ENCODE results near the gene CAPN8.

The CAPN8 gene

GRCh38 chr1:223512057-223512456 is 153.4 kb downstream of the CAPN8 start:
- Histone ChIP-seq H4K20me1 (ENCODE audit: control insufficient read depth, insufficient read depth, low read depth, low read length) (no peaks in the 10 kb centered on the region), H3K36me3 (ENCODE audit: control insufficient read depth, low read length) (no peaks in the 10 kb centered on the region), H3F3A (ENCODE audit: control insufficient read depth, insufficient read depth) (no peaks in the 10 kb centered on the region)

GRCh38 chr1:223508796-223509195 is 156.7 kb downstream of the CAPN8 start:
- Histone ChIP-seq H3K27me3 (ENCODE audit: control insufficient read depth, low read length) (no peaks in the 10 kb centered on the region), H3K4me3 (ENCODE audit: low read length) (no peak overlapping the region), H3K9me3 (ENCODE audit: control insufficient read depth, insufficient read depth, low read length) (no peaks in the 10 kb centered on the region), H3K36me3 (ENCODE audit: control insufficient read depth, low read length) (no peaks in the 10 kb centered on the region), H3K27ac (ENCODE audit: low read depth, low read length) (no peak overlapping the region), H3K79me2 (ENCODE audit: control insufficient read depth, low read length) (no peaks in the 10 kb centered on the region), H4K20me1 (ENCODE audit: control insufficient read depth, insufficient read depth, low read depth, low read length) (no peaks in the 10 kb centered on the region), H3K4me1 (ENCODE audit: control insufficient read depth, low read length) (no peaks in the 10 kb centered on the region), H3K9me2 (replicated peaks; ENCODE audit: control insufficient read depth, low read length) (no peaks in the 10 kb centered on the region), H3F3A (ENCODE audit: control insufficient read depth, insufficient read depth) (no peaks in the 10 kb centered on the region), H3K4me2 (ENCODE audit: low read length) (no peak overlapping the region)
- TF ChIP-seq EZH2phosphoT487 (IDR thresholded peaks at IDR 0.05; ENCODE audit: borderline replicate concordance, low read length): no peak
- TF ChIP-seq CTCF (IDR thresholded peaks at IDR 0.05; ENCODE audit: low read depth, low read length, poor library complexity, severe bottlenecking): no peak

More at GRCh38 chr1:223512057-223512456, 153.4 kb downstream of the CAPN8 start:
- H3K27ac ChIP-seq (ENCODE audit: low read depth, low read length): no peak overlapping the region
- no peaks in the 10 kb centered on the region for H3K79me2 ChIP-seq (ENCODE audit: control insufficient read depth, low read length)
- TF ChIP-seq EZH2phosphoT487 (IDR thresholded peaks at IDR 0.05; ENCODE audit: borderline replicate concordance, low read length) (no peak), CTCF (IDR thresholded peaks at IDR 0.05; ENCODE audit: low read depth, low read length, poor library complexity, severe bottlenecking) (no peak)
- no peak overlapping the region for H3K4me2 ChIP-seq (ENCODE audit: low read length)
- no peaks in the 10 kb centered on the region for H3K9me3 ChIP-seq (ENCODE audit: control insufficient read depth, insufficient read depth, low read length)
- H3K4me3 ChIP-seq (ENCODE audit: low read length): no peak overlapping the region
- no peaks in the 10 kb centered on the region for H3K4me1 ChIP-seq (ENCODE audit: control insufficient read depth, low read length)
- H3K9me2 ChIP-seq (replicated peaks; ENCODE audit: control insufficient read depth, low read length): no peaks in the 10 kb centered on the region
- H3K27me3 ChIP-seq (ENCODE audit: control insufficient read depth, low read length): no peaks in the 10 kb centered on the region

GRCh38 chr1:223504741-223505140 is 160.8 kb downstream of the CAPN8 start:
- Histone ChIP-seq H3K4me3 (ENCODE audit: low read length) (no peak overlapping the region), H4K20me1 (ENCODE audit: control insufficient read depth, insufficient read depth, low read depth, low read length) (no peaks in the 10 kb centered on the region), H3K79me2 (ENCODE audit: control insufficient read depth, low read length) (no peaks in the 10 kb centered on the region), H3K4me1 (ENCODE audit: control insufficient read depth, low read length) (no peaks in the 10 kb centered on the region), H3F3A (ENCODE audit: control insufficient read depth, insufficient read depth) (no peaks in the 10 kb centered on the region), H3K27me3 (ENCODE audit: control insufficient read depth, low read length) (no peaks in the 10 kb centered on the region), H3K9me3 (ENCODE audit: control insufficient read depth, insufficient read depth, low read length) (no peaks in the 10 kb centered on the region), H3K4me2 (ENCODE audit: low read length) (no peak overlapping the region), H3K27ac (ENCODE audit: low read depth, low read length) (no peak overlapping the region), H3K9me2 (replicated peaks; ENCODE audit: control insufficient read depth, low read length) (no peaks in the 10 kb centered on the region), H3K36me3 (ENCODE audit: control insufficient read depth, low read length) (no peaks in the 10 kb centered on the region)
- no peak for TF ChIP-seq EZH2phosphoT487 (IDR thresholded peaks at IDR 0.05; ENCODE audit: borderline replicate concordance, low read length)
- no peak for TF ChIP-seq CTCF (IDR thresholded peaks at IDR 0.05; ENCODE audit: low read depth, low read length, poor library complexity, severe bottlenecking)

- H3K9me3 ChIP-seq (ENCODE audit: control insufficient read depth, insufficient read depth, low read length): no peaks in the 10 kb centered on the region
- no peaks in the 10 kb centered on the region for H3K9me2 ChIP-seq (replicated peaks; ENCODE audit: control insufficient read depth, low read length)
- H3K4me2 ChIP-seq (ENCODE audit: low read length): no peak overlapping the region
- H3F3A ChIP-seq (ENCODE audit: control insufficient read depth, insufficient read depth): no peaks in the 10 kb centered on the region
- no peak overlapping the region for H3K27ac ChIP-seq (ENCODE audit: low read depth, low read length)
- no peak for TF ChIP-seq CTCF (IDR thresholded peaks at IDR 0.05; ENCODE audit: low read depth, low read length, poor library complexity, severe bottlenecking)
- no peak for TF ChIP-seq EZH2phosphoT487 (IDR thresholded peaks at IDR 0.05; ENCODE audit: borderline replicate concordance, low read length)
- H3K36me3 ChIP-seq (ENCODE audit: control insufficient read depth, low read length): no peaks in the 10 kb centered on the region
- H3K4me1 ChIP-seq (ENCODE audit: control insufficient read depth, low read length): no peaks in the 10 kb centered on the region
- H3K79me2 ChIP-seq (ENCODE audit: control insufficient read depth, low read length): no peaks in the 10 kb centered on the region
- H3K4me3 ChIP-seq (ENCODE audit: low read length): no peak overlapping the region
- H3K27me3 ChIP-seq (ENCODE audit: control insufficient read depth, low read length): no peaks in the 10 kb centered on the region
- no peaks in the 10 kb centered on the region for H4K20me1 ChIP-seq (ENCODE audit: control insufficient read depth, insufficient read depth, low read depth, low read length)
Observed at GRCh38 chr1:223503348-223503747, 162.2 kb downstream of the CAPN8 start.
